ENCODE data around the gene PLPPR1. TPM values are rescaled to one million over a fixed set of nuclear protein-coding genes. Genes with fewer than 3 reads are reported as not detected.

The PLPPR1 gene
- total and polyA plus RNA-seq, 2 of the 13 experiments (the other 11 are each of a cell fraction or from before 2014, with no cell fraction given), result 16.0 to 84.7 TPM

GRCh38 chr9:101165131-101165530, 136.6 kb downstream of the PLPPR1 start:
- intact Hi-C loops (cut with micrococcal nuclease; ENCODE audit: unreplicated experiment), result no loop called here
- no peak overlapping the region for H3K4me2 ChIP-seq (ENCODE audit: low read depth, low read length)
- peak overlapping the region; percentile 5 for H2AFZ ChIP-seq (ENCODE audit: low read length)
- no TSS peak for BruUV-seq (replicated peaks)
- FAIRE-seq, result no peak
- in situ Hi-C loops (cut with HindIII; ENCODE audit: extremely low pct_ligation_motif_present, low pct_unique_long_range_greater_than_20kb), result no loop called here
- 31% methylated on average over 1 of the region's 1 CpG for WGBS (ENCODE audit: low lambda C conversion rate)
- peak; percentile 1 for DNase-seq (ENCODE audit: low spot score)
- ATAC-seq, result no peak
- H3K9me3 ChIP-seq (ENCODE audit: low read length), result no peaks in the 10 kb centered on the region
- no peaks in the 10 kb centered on the region for H4K20me1 ChIP-seq (ENCODE audit: insufficient read depth, low read length)
- no peak overlapping the region for H3K27ac ChIP-seq (ENCODE audit: extremely low read length, insufficient read depth, low read length)
- H3K4me3 ChIP-seq (replicated peaks in 1 of 3; ENCODE audit: insufficient read depth in 1 of 3, low read depth in 2 of 3, low read length in 3 of 3), result no peak overlapping the region
- POLR2A ChIA-PET, result no interaction called here
- no peak for TF ChIP-seq HOXD1 (CRISPR knock-in tag; IDR thresholded peaks at IDR 0.05)
- no peak for TF ChIP-seq JARID2 (CRISPR knock-in tag; IDR thresholded peaks at IDR 0.05; ENCODE audit: insufficient replicate concordance)
- no peak for TF ChIP-seq E2F5 (CRISPR knock-in tag; conservative IDR thresholded peaks at IDR 0.05)
- TF ChIP-seq ZFP37 (CRISPR knock-in tag; IDR thresholded peaks at IDR 0.05; ENCODE audit: borderline replicate concordance), result no peak
- peaks cover 50% of the 10 kb centered on the region for H3K4me1 ChIP-seq (ENCODE audit: insufficient read depth, low read length)
- no peaks in the 10 kb centered on the region for H3K27me3 ChIP-seq (ENCODE audit: control insufficient read depth in 1 of 2, insufficient read depth in 2 of 2, low read length in 2 of 2)
- no peaks in the 10 kb centered on the region for H3K36me3 ChIP-seq (replicated peaks in 1 of 2; ENCODE audit: control insufficient read depth in 1 of 2, insufficient read depth in 2 of 2, low read length in 2 of 2)
- H3K79me2 ChIP-seq (ENCODE audit: insufficient read depth, low read length), result no peaks in the 10 kb centered on the region
- H3K9ac ChIP-seq (ENCODE audit: insufficient read depth, low read depth, low read length), result no peak overlapping the region
- CTCF ChIA-PET (ENCODE audit: low intra/inter-chr PET ratio, low total read pairs), result no interaction called here

GRCh38 chr9:101167490-101168134, 139.1 kb downstream of the PLPPR1 start:
- Histone ChIP-seq H3K27ac (ENCODE audit: extremely low read length, insufficient read depth, low read length) (peak overlapping the region; percentile 34), H3K9me3 (ENCODE audit: low read length) (no peaks in the 10 kb centered on the region), H3K4me3 (replicated peaks in 1 of 3; ENCODE audit: insufficient read depth in 1 of 3, low read depth in 2 of 3, low read length in 3 of 3) (no peak overlapping the region), H4K20me1 (ENCODE audit: insufficient read depth, low read length) (no peaks in the 10 kb centered on the region), H3K27me3 (ENCODE audit: control insufficient read depth in 1 of 2, insufficient read depth in 2 of 2, low read length in 2 of 2) (no peaks in the 10 kb centered on the region), H3K36me3 (replicated peaks in 1 of 2; ENCODE audit: control insufficient read depth in 1 of 2, insufficient read depth in 2 of 2, low read length in 2 of 2) (no peaks in the 10 kb centered on the region), H3K9ac (ENCODE audit: insufficient read depth, low read depth, low read length) (no peak overlapping the region), H2AFZ (ENCODE audit: low read length) (no peak overlapping the region), H3K79me2 (ENCODE audit: insufficient read depth, low read length) (no peaks in the 10 kb centered on the region), H3K4me1 (ENCODE audit: insufficient read depth, low read length) (peaks cover 40% of the 10 kb centered on the region), H3K4me2 (ENCODE audit: low read depth, low read length) (peak overlapping the region; percentile 42)
- FAIRE-seq (peak; percentile 30), DNase-seq (ENCODE audit: low spot score) (peak; percentile 63), ATAC-seq (peak; percentile 74)
- BruUV-seq (replicated peaks), result no TSS peak
- intact Hi-C loops (cut with micrococcal nuclease; ENCODE audit: unreplicated experiment) (no loop called here), in situ Hi-C loops (cut with HindIII; ENCODE audit: extremely low pct_ligation_motif_present, low pct_unique_long_range_greater_than_20kb) (no loop called here)
- CTCF ChIA-PET (ENCODE audit: low intra/inter-chr PET ratio, low total read pairs), result no interaction called here
- POLR2A ChIA-PET, result no interaction called here
- WGBS (ENCODE audit: low lambda C conversion rate), result 73% methylated on average over 1 of the region's 1 CpG
- TF ChIP-seq CEBPG (CRISPR knock-in tag; IDR thresholded peaks at IDR 0.05) (no peak), ZNF235 (CRISPR knock-in tag; IDR thresholded peaks at IDR 0.05; ENCODE audit: borderline replicate concordance) (no peak), ZFP41 (CRISPR knock-in tag; IDR thresholded peaks at IDR 0.05; ENCODE audit: borderline replicate concordance) (no peak), HNF4G (IDR thresholded peaks at IDR 0.05; ENCODE audit: borderline replicate concordance, low read depth, low read length) (peak; percentile 7; the same call in 1 of the 2 replicates), HNF4G (CRISPR knock-in tag; IDR thresholded peaks at IDR 0.05; ENCODE audit: borderline replicate concordance, low read depth) (no peak), TCF7 (IDR thresholded peaks at IDR 0.05; ENCODE audit: low read depth) (peak; percentile 56; the same call in 1 of the 2 replicates), SAP130 (CRISPR knock-in tag; IDR thresholded peaks at IDR 0.05; ENCODE audit: low read depth) (no peak), ZNF598 (CRISPR knock-in tag; IDR thresholded peaks at IDR 0.05; ENCODE audit: borderline replicate concordance) (no peak), ZNF749 (CRISPR knock-in tag; IDR thresholded peaks at IDR 0.05; ENCODE audit: borderline replicate concordance) (no peak), PAXIP1 (CRISPR knock-in tag; conservative IDR thresholded peaks at IDR 0.05) (0 out of 2 replicates have a peak, but pooled peaks have one; percentile 18), ZNF230 (CRISPR knock-in tag; IDR thresholded peaks at IDR 0.05) (no peak), HCFC1 (IDR thresholded peaks at IDR 0.05; ENCODE audit: low read depth, low read length) (no peak)
